Activated gamma-delta T cell treated with Interleukin-2 at 50 U/mL for 16 hours (primary cell): Measurements from ENCODE around the gene PRSS21.

Experiments used
- DNase-seq: peaks from one replicate; pipeline ENCODE4 v3.0.0-alpha.2; 2020

Gene PRSS21

DNA sequence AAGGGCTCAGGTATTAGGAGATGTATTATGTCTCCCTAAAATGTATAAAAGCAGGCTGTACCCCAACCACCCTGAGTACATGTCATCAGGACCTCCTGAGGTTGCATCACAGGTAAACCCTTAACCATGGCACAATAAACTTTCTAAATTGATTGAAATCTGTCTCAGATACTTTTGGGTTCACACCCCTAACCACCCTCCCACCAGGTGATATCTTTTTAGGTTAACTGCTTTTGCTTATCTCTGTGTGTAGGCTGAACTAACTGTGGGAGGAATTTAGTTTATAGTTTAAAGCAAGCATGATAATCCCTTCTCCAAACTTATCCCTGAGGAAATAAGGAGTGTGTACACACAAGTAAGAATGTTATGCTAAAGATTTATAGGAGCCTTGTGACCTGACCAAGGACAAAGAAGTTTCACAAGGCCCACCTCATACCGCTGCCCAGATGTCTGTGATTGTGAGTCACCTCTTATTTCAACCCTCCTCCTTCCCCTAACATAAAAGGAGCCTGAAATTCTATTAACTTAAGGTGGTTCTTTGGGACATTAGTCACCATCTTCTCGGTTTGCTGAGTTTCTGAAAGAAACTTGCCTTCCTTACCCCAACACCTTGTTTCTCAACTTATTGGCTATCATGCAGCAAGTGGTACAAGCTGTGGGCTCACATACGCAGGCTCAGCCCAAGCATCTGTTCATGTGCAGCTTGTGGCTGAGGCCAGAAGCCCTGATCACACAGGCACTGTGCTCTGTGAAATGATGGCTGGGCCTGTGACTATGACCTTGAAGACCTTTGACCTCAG lies 29.7 kb downstream of the PRSS21 start:
- no peak for DNase-seq

DNA sequence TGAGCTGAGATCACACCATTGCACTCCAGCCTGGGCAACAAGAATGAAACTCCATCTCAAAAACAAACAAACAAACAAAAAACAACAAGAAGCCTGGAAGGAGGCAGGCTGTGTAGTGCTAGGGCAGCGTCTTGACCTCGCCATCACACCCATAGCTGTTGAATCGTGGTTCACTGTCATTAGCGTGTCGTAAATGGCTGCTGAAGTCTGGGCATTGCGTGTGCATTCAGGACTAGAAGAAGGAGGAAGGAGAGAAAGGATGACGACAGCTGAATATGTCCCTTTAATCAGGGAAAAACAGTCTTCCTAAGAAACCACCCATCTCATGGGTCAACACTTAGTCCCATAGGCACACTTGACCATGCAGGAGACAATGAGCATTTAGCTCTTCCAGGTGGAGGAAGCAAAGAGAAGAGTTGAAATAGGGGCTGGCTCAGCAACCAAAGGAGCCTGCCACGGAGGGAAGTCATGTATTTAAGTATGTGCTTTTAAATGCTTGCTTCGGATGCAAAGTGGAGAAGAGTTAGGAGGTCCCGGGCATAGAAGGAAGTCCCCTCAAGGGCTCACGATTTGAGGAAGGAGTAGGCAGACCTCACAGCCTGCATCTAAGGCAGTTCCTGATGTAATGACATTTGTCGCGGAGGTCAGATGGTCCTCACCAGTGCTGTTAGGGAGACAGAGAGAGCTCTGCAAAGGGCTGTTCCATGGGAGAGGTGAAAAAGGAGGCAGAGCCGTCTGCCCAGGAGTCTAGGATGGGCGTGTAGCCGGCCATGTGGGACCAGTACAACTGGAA lies 32.1 kb downstream of the PRSS21 start:
- no peak for DNase-seq

DNA sequence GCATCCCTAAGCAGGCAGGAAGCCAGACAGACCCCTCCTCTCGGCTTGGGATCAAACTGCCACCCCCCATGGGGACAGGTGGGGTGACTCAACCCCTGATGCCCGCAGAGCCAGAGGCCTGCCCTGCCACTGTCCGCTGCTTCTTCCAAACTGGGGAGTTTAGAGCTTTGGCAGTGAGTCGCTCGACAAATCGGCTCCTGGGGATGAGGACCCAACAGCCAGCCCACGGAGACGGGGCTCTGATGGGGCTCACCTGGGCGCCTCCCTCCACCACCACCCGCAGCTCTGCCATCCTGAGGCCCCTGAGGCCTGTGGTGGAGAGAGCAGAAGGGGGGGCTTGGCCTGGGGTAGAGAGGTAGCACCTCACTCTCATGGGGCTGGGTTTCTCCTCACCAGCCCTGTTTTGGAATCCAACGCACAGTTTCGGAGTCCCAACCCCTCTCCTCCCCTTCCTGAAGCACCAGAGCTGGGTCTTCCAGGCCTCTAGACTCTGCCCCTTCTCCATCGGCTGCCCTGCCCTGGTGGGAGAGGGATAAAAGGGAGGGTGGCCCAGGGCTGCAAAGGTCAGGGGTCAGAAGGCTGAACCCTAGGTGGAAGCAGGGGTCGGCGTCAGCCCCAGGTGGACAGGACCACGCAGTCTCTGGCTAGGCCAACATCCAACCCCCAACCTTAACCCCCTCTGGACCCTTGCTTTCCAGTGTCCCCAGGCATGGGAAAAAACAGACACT lies 35.1 kb downstream of the PRSS21 start:
- no peak for DNase-seq

DNA sequence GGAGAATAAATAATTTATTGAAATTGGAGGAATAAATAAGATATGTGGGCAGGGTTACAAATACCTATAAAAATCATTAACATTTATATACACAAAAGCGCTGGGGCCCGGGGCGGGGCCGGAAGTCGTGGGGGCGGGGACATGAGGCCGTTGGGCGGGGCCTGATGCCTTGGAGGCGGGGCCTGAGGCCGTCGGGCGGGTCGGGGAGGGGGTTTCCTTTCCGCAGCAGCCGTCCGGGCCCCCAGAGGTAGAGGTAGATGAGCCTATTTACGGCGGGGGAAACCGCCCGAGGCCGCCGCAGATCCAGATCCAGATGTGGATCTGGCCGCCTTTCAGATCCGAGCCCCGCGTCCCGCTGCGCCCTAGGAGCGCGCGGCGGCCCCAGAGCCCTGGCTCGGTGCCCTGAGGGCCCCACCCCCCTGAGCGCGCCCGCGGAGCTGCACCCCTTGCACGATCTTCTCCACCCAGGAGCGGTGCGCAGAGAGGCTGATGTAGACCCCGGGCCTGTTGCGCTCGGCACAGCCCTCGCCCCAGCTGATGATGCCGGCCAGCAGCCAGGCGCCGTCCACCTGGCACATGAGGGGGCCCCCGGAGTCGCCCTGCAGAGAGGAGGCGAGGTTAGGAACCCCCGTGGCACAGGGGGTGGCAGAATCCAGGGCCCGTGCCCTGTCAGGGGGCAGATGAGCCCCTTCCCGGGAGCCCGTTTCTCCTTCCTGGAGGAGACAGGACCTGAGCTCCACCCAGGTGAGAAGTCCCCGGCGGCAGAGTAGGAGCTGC lies 35.9 kb downstream of the PRSS21 start:
- DNase-seq: no peak

DNA sequence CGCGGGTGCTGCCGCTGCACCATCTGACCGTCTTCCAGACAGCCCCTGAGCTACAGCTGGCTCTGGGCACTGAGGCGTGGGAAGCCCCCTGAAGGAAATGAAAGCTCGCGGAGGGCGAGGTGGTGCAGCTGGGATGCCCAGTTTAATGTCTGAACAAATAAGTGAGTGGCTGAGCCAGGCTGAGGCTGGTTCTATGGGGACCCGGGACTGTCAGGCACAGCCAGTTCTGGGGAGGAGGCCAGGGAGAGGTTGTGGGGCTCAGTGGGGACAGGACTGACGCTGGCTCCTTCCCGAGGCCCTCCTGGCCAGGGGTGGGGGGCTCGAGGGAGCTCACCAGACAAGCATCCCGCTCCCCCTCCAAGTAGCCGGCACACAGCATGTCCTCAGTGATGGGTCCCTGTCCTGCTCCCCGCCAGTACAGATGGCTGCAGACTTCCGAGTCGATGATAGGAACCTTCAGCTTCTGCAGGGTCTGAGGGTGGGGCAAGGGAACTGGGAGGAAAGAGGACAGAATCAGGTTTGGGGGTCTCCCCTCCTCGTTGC lies 36.6 kb downstream of the PRSS21 start:
- no peak for DNase-seq

DNA sequence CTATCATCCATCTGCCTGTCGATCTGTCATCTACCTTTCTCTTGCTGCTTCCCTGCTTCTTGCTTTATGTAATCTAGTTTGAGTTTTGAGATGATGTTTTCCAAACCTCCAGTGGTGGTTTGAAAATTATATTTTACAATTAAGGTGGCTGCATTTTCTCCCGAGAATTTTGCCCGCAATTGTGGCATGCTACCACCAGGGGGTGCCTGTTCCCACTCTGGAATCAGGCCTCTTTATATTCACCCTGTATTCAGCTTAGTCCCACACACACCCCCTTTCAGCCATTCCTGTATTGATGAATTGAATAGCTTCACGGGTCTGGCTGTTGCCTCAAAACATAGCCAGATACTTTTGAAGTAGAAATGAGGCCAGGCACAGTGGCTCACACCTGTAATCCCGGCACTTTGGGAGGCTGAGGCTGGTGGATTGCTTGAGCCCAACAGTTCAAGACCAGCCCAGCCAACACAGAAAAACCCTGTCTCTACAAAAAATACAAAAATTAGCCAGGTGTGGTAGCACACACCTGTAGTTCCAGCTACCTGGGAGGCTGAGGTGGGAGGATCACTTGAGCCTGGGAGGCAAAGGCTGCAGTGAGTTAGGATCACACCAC lies 37.8 kb downstream of the PRSS21 start:
- DNase-seq: no peak

DNA sequence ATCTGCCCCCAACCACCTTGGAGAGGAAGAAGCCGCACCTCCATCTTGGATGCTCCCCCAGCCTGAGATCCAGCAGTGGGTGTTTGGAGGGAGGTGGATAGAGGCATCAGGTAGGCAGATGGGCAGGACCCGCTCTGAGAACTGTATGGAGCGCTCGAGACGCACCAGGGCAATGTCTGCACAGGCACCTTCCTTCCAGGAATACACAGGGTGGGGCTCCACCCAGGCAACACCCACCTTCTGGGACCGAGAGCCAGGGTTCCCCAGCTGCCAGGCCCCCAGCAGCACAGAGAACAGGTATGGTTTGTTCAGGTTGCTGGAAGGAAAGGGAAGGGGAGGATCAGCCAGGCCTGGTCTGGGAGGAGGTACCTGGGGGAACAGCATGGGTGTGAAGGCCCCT lies 38.5 kb downstream of the PRSS21 start:
- DNase-seq: no peak

DNA sequence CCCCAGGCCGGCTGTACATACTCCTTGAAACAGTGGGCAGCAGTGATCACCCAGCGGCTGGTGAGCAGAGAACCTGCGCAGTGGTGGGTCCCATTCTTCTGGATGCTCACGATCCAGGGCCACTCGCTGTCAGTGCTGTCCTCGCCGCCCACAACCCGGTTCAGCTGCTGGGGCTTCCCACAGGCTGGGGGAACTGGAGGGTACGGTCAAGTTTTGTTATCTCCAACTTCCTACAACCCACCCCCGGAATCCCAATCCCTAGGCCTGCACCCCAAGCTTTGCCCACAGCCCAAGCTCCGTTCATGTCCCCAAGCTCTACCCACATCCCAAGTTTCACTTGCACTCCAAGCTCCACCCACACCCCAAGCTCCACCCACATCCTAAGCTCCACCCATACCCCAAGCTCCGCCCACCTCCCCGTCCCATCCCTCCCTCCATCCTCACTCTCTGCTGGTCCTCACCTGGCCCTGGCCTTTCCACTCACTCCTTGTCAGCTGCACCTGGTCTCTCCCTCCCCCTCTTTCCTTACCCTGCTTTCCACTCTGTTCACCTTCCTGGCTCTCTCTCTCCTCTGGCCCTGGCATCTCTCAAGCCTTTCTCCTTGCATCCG lies 39.1 kb downstream of the PRSS21 start:
- DNase-seq: no peak

DNA sequence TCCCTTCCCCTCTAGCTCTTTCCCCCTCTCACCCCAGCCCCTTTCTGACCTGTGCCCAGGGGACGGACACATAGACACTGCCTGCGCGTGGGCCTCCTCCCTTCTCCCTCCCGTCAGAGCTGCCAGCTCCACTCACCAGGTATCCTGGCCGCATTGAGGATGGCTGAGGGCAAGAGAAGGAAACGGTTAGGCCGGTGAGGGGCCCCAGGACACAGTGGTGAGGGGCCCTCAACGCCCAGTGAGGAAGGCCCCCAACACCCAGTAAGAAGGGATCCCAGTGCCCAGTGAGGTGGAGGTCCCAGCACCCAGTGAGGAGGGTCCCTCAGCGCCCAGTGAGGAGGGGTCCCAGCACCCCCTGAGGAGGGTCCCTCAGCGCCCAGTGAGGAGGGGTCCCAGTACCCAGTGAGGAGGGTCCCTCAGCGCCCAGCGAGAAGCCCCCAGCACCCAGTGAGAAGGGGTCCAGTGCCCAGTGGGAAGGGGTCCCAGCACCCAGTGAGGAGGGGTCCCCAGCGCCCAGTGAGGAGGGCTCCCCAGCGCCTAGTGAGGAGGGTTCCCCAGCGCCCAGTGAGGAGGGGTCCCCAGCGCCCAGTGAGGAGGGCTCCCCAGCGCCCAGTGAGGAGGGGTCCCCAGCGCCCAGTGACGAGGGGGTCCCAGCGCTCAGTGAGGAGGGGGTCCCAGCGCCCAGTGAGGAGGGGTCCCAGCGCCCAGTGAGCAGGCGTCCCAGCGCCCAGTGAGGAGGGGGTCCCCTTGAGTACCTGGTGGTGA lies 39.8 kb downstream of the PRSS21 start:
- DNase-seq: no peak

DNA sequence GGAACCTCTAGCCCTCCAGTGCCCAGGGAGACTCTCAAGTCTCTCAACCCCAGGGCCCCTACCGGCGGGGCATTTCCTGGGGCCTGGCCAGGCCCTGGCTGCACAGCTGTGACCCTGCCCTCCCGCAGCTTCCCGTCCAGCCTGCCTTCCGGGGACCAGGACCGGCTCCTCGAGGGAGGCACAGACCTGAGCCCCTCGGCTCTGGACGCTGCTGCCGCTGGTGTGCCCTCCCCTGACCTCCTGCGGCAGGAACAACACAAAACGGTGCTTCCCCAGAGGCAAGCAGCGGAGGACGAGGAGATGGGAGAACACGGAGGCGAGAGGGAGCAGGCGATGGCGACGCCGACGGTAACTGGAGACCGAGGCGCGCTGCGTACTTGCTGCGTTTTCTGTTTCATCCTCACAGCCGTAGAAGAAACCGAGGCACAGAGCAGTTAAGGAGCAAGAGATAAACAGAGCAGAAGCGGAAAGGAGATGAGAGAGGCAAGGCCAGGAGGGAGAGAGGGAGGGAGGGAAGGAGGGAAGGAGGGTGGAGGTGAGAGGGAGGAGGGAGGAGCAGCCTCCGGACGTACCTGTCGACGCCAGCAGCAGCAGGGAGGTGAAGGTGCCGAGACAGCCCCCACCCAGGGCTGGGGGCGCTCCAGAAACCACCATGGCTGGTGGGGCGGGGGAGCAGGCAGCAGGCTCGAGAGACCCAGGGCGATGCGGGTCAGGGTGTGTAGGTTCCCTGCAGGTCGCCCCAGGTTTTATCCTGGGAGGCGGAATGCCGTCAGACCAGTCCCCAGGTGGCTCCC lies 40.6 kb downstream of the PRSS21 start, which contains the start of gene PRSS22:
Gene PRSS22 (minus strand): TSS at position 720 of the 794 bp plus-strand sequence. CDS start 66 bp downstream, at position 654.
- no peak for DNase-seq

DNA sequence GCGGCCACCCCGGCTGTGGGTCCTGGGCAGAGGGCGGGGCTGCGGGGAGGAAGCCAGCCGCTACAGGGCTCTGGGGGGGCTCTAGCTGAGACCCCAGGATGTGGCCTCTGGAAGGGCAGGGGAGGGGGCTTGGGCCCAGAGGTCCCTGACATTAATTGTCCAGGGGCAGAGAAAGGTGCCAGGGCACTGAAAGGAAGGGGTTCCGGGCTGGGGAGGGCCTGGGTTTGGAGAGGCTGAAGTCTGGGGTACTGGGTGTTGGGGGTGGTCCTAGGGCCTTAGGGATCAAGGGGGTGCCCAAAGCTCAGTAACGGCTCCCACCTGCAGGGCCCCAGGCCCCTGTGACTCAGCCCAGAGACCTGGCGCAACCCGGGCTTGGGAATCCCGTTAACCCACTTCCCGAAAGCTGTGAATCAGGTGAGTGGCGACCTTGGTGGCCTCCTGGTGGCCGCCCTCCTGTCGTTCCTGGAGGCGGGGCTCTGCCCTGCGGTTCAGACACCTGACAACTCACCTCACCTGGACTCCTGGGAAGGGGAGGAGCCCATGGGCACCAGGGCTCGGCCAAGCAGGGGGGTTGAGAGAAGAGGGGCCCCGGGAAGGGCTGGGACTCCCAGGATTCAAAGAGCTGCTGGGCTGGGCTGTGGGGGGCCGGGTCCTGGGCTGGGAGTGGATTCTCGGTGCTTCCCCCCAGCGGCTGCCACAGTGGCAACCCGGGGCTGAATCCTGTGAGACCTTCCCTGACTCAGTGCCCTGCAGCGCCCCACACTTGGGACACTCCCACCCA lies 41.4 kb downstream of the PRSS21 start:
- DNase-seq: no peak

DNA sequence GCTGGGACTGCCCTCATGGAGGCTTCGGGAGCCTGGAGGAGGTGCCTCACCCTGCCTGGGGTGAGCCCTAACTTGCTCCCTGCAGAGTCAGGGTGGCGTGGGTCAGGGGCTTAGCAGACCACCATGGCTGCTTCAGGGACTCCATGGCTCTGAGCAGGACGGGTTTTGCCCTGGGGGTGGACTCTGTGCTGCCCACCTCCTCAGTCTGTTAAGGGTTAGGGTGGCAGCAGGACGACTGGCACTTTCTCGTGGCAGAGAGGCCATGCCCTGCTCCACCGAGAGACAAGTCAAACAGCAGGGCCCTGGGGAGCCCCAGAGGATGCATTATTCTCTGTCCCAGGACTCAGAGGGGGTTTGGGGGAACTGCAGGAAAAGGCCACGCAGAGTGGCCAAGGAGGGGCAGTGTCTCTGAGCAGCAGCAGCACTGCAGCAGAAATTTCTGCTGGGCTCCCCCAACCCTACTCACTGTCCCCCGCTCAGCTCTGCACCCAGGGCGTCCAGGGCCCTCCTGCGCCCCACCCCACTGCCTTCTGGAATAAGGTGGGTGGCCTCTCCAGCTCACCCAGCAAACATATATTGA lies 42.7 kb downstream of the PRSS21 start:
- no peak for DNase-seq

DNA sequence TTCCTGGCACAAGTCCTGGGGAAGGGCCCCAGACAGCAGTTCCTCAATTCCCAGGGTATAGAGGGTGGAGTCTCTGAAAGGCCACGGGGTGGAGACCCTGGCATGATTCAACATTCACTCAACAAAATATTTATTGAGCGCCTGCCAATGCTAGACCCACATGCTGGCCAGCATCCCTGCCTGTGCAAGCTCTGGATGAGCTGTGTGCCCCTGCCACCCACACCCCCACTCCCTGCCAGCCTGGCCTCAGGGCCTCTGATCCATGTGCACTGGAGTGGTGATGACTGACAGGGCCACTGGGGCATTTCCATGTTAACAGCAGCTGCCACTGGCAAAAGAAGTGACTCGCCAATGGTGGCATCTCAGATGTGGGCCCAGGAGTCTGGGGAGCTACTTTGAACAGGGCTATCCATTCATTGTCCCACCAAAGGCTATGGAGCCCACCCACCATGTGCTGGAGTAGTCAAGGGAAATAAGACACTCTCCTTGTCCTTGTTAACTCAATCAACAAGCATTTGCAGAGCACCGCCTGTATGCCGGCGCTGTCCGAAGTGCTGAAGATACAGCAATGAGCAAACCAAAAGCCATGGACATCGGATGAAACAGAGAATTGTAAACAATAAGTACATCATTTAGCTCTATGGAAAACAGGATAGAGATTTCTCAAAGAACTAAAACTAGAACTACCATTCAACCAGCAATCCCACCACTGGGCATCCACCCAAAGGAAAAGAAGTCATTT lies 44.0 kb downstream of the PRSS21 start:
- DNase-seq: no peak

DNA sequence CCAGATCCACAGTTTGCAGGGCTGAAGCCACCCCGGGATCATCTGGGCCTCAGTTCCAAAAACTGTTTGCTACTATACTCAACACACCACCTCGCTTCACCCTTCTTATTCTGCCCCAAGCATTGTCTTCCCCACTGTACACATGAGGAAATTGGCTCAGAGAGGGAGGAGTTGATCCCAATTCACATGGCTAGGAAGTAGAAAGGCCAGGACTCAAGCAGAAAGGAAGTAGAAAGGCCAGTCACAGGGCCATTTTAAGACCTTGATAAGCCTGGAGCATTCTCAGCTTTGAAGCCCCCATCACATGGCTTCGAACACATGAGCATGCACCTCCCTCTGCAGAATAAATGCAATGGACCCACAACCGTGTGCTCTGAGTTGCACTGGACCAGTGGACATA lies 48.6 kb downstream of the PRSS21 start:
- DNase-seq: no peak

DNA sequence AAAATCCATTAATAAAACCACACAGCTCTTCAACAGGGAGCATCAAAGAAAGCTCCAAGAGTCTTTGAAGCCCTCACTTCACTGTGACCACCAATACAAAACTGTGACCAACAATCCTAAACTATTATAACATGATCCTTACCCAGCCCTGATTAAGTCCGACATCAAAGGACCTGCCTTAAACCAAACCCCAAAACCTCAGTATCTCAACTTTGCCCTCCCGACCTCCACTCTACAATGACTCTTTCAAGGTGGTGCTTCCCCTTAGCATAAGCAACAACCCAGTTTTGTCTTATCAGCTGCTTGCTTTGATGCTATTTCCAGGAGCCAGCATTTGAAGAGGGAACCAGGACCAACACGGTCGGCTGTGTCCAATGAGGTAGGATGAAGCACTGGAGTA lies 49.4 kb downstream of the PRSS21 start:
- no peak for DNase-seq

DNA sequence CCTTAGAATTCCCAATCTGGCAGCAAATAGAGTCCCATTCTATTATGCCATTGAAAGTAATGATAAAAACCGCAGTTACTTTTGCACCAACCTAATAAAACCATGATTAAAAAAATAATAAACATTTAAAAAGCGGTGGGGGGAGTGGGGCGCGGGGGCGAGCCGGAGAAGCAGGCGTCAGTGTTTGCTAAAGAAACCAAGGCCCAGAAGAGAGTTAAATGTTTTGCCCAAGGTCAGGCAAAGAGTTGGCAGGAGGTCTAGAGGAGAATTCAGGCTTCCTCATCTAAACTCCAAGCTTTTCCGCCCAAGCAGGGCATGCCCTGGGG lies 50.6 kb downstream of the PRSS21 start:
- DNase-seq: no peak

DNA sequence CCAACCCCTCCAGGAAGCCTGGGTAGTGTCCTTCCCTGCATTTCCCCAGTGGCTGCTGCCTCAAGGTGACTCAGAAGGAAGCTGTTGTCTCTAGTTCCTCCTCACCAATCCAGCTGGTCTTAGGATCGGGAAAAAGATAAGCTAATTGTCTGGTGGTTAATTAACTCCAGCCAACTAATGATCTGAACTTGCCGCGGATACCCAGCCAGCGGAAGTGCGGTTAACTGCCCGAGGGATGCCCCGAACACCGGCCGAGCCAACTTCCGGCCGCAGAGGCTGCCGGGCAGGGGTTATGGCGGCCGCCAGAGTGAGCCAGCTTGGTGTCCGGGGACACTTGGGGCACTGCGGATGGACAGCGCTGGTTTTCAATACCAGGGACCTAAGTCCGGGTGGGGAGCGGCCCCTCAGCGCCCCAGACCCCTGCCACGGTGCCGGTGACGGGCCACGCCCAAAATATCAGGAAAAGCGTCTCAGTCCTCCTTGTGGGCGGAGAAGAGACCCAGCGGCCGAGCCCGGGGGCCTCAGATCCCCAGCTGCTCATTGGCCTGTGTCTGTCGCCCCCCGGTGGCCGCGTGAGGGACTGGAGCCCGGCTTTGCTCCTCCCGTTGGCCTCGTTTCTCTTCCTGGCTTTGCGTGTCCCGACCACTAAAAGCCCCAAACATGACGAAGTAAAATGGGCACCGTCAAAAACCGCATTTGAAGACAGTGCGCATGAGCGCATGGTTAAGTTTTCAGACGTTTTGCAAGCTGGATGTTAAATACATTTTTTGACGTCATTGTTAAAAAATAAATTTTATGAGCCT lies 51.2 kb downstream of the PRSS21 start:
- DNase-seq: peak; percentile 95
